ENCODE measurements around the gene TXNRD2.

The TXNRD2 gene

GRCh38 chr22:19933341-19934241 is 8.0 kb downstream of the TXNRD2 start:
- Histone ChIP-seq H3K9ac (ENCODE audit: low read depth, low read length) (no peak overlapping the region), H3K79me2 (ENCODE audit: insufficient read depth, low read length) (no peaks in the 10 kb centered on the region), H3K4me2 (ENCODE audit: insufficient read depth, low read length) (no peak overlapping the region), H3K4me3 (ENCODE audit: low read depth in 1 of 2, low read length in 2 of 2) (no peak overlapping the region), H3K9me3 (ENCODE audit: insufficient read depth, low read length, severe bottlenecking) (peaks cover 6% of the 10 kb centered on the region), H3K36me3 (ENCODE audit: insufficient read depth, low read length) (peaks cover 4% of the 10 kb centered on the region; the same call in 1 of the 2 replicates), H2AFZ (ENCODE audit: low read depth, low read length) (no peak overlapping the region), H4K20me1 (ENCODE audit: insufficient read depth, low read length) (no peaks in the 10 kb centered on the region), H3K27me3 (ENCODE audit: insufficient read depth, low read length, poor library complexity) (no peaks in the 10 kb centered on the region), H3K27ac (ENCODE audit: low read length) (no peak overlapping the region), H3K4me1 (ENCODE audit: insufficient read depth, low read length) (no peaks in the 10 kb centered on the region)
- ATAC-seq (ENCODE audit: insufficient read depth, low read depth) (no peak), DNase-seq (no peak)
- TF ChIP-seq, protein P1, sequence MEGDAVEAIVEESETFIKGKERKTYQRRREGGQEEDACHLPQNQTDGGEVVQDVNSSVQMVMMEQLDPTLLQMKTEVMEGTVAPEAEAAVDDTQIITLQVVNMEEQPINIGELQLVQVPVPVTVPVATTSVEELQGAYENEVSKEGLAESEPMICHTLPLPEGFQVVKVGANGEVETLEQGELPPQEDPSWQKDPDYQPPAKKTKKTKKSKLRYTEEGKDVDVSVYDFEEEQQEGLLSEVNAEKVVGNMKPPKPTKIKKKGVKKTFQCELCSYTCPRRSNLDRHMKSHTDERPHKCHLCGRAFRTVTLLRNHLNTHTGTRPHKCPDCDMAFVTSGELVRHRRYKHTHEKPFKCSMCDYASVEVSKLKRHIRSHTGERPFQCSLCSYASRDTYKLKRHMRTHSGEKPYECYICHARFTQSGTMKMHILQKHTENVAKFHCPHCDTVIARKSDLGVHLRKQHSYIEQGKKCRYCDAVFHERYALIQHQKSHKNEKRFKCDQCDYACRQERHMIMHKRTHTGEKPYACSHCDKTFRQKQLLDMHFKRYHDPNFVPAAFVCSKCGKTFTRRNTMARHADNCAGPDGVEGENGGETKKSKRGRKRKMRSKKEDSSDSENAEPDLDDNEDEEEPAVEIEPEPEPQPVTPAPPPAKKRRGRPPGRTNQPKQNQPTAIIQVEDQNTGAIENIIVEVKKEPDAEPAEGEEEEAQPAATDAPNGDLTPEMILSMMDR (IDR thresholded peaks at IDR 0.05; ENCODE audit: borderline replicate concordance, extremely low read depth, low read length, poor library complexity, severe bottlenecking) = no peak
- TF ChIP-seq EZH2 (IDR thresholded peaks at IDR 0.05; ENCODE audit: borderline replicate concordance, low read depth, low read length, severe bottlenecking) = no peak

DNA sequence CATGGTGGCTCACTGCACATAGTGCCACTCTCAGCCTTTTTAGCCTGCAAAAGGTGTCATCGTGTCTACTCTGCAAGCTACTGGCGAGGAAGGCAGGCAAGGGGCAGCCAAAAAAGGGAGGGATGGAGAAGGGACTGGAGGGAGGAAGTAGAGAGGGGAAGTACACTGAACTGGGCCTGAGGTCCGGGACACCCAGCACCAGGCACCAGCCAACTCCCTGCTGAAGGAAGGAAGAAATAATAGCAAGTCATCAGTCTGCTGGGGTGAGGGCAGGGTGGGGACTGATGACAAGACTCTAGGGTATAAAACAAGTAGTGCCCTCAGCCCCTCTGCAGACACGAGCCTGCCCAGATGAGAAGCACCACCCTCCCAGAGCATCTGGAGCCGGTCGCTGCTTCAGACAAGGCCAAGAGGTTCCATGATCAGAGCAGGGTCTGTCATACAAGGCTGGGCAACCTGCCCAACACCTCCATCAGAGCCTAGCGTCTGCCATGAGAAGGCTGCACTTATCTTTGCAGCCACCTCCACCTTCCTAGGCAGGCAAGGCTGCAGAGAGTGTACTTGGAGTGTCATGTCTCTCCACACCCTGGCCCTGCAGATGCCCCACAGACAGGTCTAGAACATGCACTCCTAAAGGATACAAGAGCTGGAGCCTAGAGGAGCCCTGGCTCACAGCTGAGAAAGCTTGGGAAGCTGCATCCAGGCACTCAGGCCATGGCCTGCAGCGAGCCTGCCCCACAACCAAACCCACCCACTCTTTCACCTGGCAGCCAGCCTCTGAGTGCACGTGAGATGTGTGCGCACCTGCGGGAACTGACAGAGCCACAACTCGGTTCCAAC is 9.0 kb downstream of the TXNRD2 start:
- TF ChIP-seq, protein P1 (IDR thresholded peaks at IDR 0.05; ENCODE audit: borderline replicate concordance, extremely low read depth, low read length, poor library complexity, severe bottlenecking) = no peak
- no peak for TF ChIP-seq EZH2 (IDR thresholded peaks at IDR 0.05; ENCODE audit: borderline replicate concordance, low read depth, low read length, severe bottlenecking)
- H3K27me3 ChIP-seq (ENCODE audit: insufficient read depth, low read length, poor library complexity) = no peaks in the 10 kb centered on the region
- H2AFZ ChIP-seq (ENCODE audit: low read depth, low read length) = no peak overlapping the region
- H3K4me3 ChIP-seq (ENCODE audit: low read depth in 1 of 2, low read length in 2 of 2) = no peak overlapping the region
- H3K79me2 ChIP-seq (ENCODE audit: insufficient read depth, low read length) = no peaks in the 10 kb centered on the region
- H3K9ac ChIP-seq (ENCODE audit: low read depth, low read length) = no peak overlapping the region
- no peaks in the 10 kb centered on the region for H4K20me1 ChIP-seq (ENCODE audit: insufficient read depth, low read length)
- no peak overlapping the region for H3K27ac ChIP-seq (ENCODE audit: low read length)
- no peaks in the 10 kb centered on the region for H3K4me1 ChIP-seq (ENCODE audit: insufficient read depth, low read length)
- no peak for ATAC-seq (ENCODE audit: insufficient read depth, low read depth)
- DNase-seq = no peak
- H3K36me3 ChIP-seq (ENCODE audit: insufficient read depth, low read length) = peaks cover 4% of the 10 kb centered on the region; the same call in 1 of the 2 replicates
- H3K4me2 ChIP-seq (ENCODE audit: insufficient read depth, low read length) = no peak overlapping the region
- peaks cover 6% of the 10 kb centered on the region for H3K9me3 ChIP-seq (ENCODE audit: insufficient read depth, low read length, severe bottlenecking)

- ATAC-seq (ENCODE audit: insufficient read depth, low read depth) (no peak), DNase-seq (no peak)
- H3K4me2 ChIP-seq (ENCODE audit: insufficient read depth, low read length) = no peak overlapping the region
- TF ChIP-seq, protein P1 (IDR thresholded peaks at IDR 0.05; ENCODE audit: borderline replicate concordance, extremely low read depth, low read length, poor library complexity, severe bottlenecking) = no peak
- no peak for TF ChIP-seq EZH2 (IDR thresholded peaks at IDR 0.05; ENCODE audit: borderline replicate concordance, low read depth, low read length, severe bottlenecking)
- no peak overlapping the region for H3K9ac ChIP-seq (ENCODE audit: low read depth, low read length)
- H3K4me3 ChIP-seq (ENCODE audit: low read depth in 1 of 2, low read length in 2 of 2) = no peak overlapping the region
- H3K27ac ChIP-seq (ENCODE audit: low read length) = no peak overlapping the region
- H2AFZ ChIP-seq (ENCODE audit: low read depth, low read length) = no peak overlapping the region
- H3K79me2 ChIP-seq (ENCODE audit: insufficient read depth, low read length) = no peaks in the 10 kb centered on the region
- no peaks in the 10 kb centered on the region for H3K27me3 ChIP-seq (ENCODE audit: insufficient read depth, low read length, poor library complexity)
- peaks cover 2% of the 10 kb centered on the region; the same call in 1 of the 2 replicates for H3K36me3 ChIP-seq (ENCODE audit: insufficient read depth, low read length)
- no peaks in the 10 kb centered on the region for H3K4me1 ChIP-seq (ENCODE audit: insufficient read depth, low read length)
- peaks cover 6% of the 10 kb centered on the region for H3K9me3 ChIP-seq (ENCODE audit: insufficient read depth, low read length, severe bottlenecking)
- no peaks in the 10 kb centered on the region for H4K20me1 ChIP-seq (ENCODE audit: insufficient read depth, low read length)
Measured at GRCh38 chr22:19931514-19931913, 10.1 kb downstream of the TXNRD2 start.
